Stimulated activated naive B cell treated with anti-CD40 and anti-IgM and Interleukin-4, amounts not matched to agents 10 μg/mL and 1 μg/mL and 100 μg/mL, for 72 hours (primary cell): ENCODE data around the gene ZBP1.

Source experiments
- ATAC-seq, 2 donors: fragments of 150-1000 bp; cut with Tn5 transposase; replicated peaks; 2 replicates each; pipeline ENCODE4 v1.10.0; 2021; ENCODE audit warnings: moderate library complexity in 1 of 2
- DNase-seq: peaks from one replicate; pipeline ENCODE4 v3.0.0; 2021
- H3K27ac Mint-ChIP-seq: one replicate; pipeline ENCODE4 v1.8.0; 2022; ENCODE audit warnings: mild to moderate bottlenecking, mixed read lengths
- H3K27me3 Mint-ChIP-seq, 2 donors: one replicate each; pipeline ENCODE4 v1.8.0; 2022; ENCODE audit warnings: mixed read lengths in 2 of 2
- H3K36me3 Mint-ChIP-seq, 2 donors: one replicate each; pipeline ENCODE4 v1.8.0; 2022; ENCODE audit warnings: mixed read lengths in 2 of 2, mild to moderate bottlenecking in 1 of 2
- H3K4me1 Mint-ChIP-seq, 2 donors: one replicate each; pipeline ENCODE4 v1.8.0; 2022; ENCODE audit warnings: mixed read lengths in 2 of 2, mild to moderate bottlenecking in 1 of 2
- H3K4me3 Mint-ChIP-seq, 2 donors: one replicate each; pipeline ENCODE4 v1.8.0; 2022; ENCODE audit warnings: mild to moderate bottlenecking in 2 of 2, mixed read lengths in 2 of 2, moderate library complexity in 1 of 2
- H3K9me3 Mint-ChIP-seq, 2 donors: one replicate each; pipeline ENCODE4 v1.8.0; 2022; ENCODE audit warnings: mixed read lengths in 2 of 2, mild to moderate bottlenecking in 1 of 2

Gene ZBP1

GRCh38 chr20:57559289-57559634 lies 61.0 kb downstream of the ZBP1 start:
- Mint-ChIP-seq H3K4me1 (no peaks in the 10 kb centered on the region), H3K4me3 (no peak overlapping the region)
- no peak for ATAC-seq

GRCh38 chr20:57558614-57559288 lies 61.5 kb downstream of the ZBP1 start:
- H3K9me3 Mint-ChIP-seq, result no peaks in the 10 kb centered on the region
- H3K27ac Mint-ChIP-seq, result no peak overlapping the region
- ATAC-seq (no peak), DNase-seq (no peak)
- H3K4me3 Mint-ChIP-seq, result no peak overlapping the region
- H3K36me3 Mint-ChIP-seq, result no peaks in the 10 kb centered on the region
- H3K27me3 Mint-ChIP-seq, result peaks cover 30 to 54% of the 10 kb centered on the region in 2 donors
- no peaks in the 10 kb centered on the region for H3K4me1 Mint-ChIP-seq

More at GRCh38 chr20:57559289-57559634, 61.0 kb downstream of the ZBP1 start:
- DNase-seq, result no peak
- H3K36me3 Mint-ChIP-seq, result no peaks in the 10 kb centered on the region
- no peak overlapping the region for H3K27ac Mint-ChIP-seq
- H3K27me3 Mint-ChIP-seq, result peaks cover 27 to 53% of the 10 kb centered on the region in 2 donors
- H3K9me3 Mint-ChIP-seq, result no peaks in the 10 kb centered on the region

GRCh38 chr20:57557926-57558613 lies 62.2 kb downstream of the ZBP1 start:
- no peak overlapping the region for H3K4me3 Mint-ChIP-seq
- H3K4me1 Mint-ChIP-seq, result no peaks in the 10 kb centered on the region
- H3K27me3 Mint-ChIP-seq, result peaks cover 30 to 51% of the 10 kb centered on the region in 2 donors
- no peaks in the 10 kb centered on the region for H3K9me3 Mint-ChIP-seq
- DNase-seq, result no peak
- H3K27ac Mint-ChIP-seq, result no peak overlapping the region
- no peak for ATAC-seq
- no peaks in the 10 kb centered on the region for H3K36me3 Mint-ChIP-seq

- Mint-ChIP-seq H3K27ac (no peak overlapping the region), H3K4me1 (no peaks in the 10 kb centered on the region)
- no peak for ATAC-seq
These were observed 63.3 kb downstream of the ZBP1 start for GRCh38 chr20:57556980-57557274.

GRCh38 chr20:57555457-57556184 lies 64.6 kb downstream of the ZBP1 start:
- Mint-ChIP-seq H3K36me3 (no peaks in the 10 kb centered on the region), H3K27me3 (peaks cover 32 to 51% of the 10 kb centered on the region in 2 donors), H3K9me3 (no peaks in the 10 kb centered on the region), H3K4me3 (no peak overlapping the region), H3K27ac (no peak overlapping the region), H3K4me1 (no peaks in the 10 kb centered on the region)
- ATAC-seq (no peak), DNase-seq (no peak)

More at GRCh38 chr20:57556980-57557274, 63.3 kb downstream of the ZBP1 start:
- Mint-ChIP-seq H3K27me3 (peaks cover 28 to 51% of the 10 kb centered on the region in 2 donors), H3K9me3 (no peaks in the 10 kb centered on the region), H3K4me3 (no peak overlapping the region), H3K36me3 (no peaks in the 10 kb centered on the region)
- DNase-seq, result no peak
